Measurements from ENCODE around the gene SYT1.

SYT1 gene

DNA sequence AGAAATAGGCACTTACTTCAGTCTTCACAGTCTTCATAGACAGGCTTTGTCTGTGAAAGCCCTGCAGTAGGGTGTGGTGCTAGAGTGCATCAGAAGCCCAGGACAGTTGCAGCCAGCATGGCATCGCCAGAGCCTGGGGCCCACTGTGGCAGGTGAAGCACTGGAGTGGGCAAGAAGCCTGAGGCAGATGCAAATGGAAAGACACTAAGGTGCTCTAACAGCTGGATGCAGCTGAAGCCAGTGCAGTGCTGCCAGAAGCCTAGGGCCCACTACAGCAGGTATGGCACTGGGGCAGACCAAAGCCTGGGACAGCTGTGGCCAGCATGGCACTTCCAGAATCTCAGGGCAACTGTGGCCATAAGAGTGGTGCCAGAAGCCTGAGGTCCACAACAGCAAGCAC lies 358.6 kb downstream of the SYT1 start:
- no peak for DNase-seq (ENCODE audit: low read depth in 2 of 2)

GRCh38 chr12:79223761-79224160 lies 359.2 kb downstream of the SYT1 start:
- no peak for DNase-seq (ENCODE audit: low read depth in 2 of 2)

- no peak for DNase-seq (ENCODE audit: low read depth in 2 of 2)
Measured at GRCh38 chr12:79227091-79227490, 362.5 kb downstream of the SYT1 start.

DNA sequence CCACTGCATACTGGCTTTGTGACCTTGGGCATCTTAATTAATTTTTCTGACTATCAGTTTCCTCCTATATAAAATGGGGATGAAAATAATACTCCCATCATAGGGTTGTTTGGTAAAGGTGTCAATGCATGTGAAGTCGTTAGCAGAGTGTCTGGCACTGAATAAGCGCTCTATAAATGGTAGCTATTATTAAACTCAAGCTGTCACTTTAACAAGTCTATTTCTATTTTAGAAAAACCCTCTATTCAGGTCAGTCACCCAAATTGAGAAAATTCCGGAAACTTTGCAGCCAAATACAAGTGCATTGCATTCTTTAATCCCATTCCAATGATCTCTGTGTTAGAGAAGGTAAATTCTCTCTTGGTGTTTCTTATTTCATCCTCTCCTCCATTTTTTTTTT lies 363.1 kb downstream of the SYT1 start:
- no peak for DNase-seq (ENCODE audit: low read depth in 2 of 2)

GRCh38 chr12:79233341-79233781 lies 368.8 kb downstream of the SYT1 start:
- DNase-seq (ENCODE audit: low read depth in 2 of 2): no peak

DNA sequence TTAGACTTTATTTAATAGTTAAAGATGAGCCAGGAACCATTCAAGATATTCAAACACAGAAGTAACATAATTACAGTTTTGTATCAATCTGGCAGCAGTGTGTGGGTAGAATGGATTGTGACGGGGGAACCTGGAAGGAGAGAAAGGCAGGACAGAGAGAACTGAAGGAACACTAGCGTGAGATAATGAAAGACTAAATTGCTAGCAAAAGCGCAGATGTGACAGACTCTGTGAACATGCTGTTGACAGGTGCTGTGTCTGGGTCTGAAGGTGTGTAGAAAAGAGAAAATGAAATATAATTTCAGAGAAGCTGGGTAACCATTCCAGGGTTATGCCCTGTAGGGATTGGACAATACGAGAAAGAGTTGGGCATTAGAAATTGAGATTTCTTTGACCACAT lies 372.3 kb downstream of the SYT1 start:
- DNase-seq (ENCODE audit: low read depth in 2 of 2): no peak

DNA sequence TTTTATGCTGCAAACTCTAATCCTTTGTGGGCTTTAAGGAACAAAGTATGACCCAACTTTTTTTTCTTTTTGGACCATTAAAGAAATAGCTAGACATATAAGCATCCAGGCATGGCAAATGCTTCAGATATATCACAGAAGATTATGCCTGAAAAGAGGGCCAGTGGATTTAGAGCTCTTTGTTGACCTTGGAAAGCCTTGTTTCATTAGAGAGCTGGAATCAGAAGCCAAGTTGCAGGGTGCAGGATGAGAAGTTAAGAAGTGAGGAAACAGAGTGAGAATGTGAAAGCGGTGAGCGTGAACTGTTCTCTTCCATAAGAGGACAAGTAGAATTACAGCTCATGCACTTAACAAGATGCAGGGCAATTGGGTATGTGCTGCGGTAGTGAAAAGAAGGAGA lies 373.7 kb downstream of the SYT1 start:
- DNase-seq (ENCODE audit: low read depth in 2 of 2): no peak

DNA sequence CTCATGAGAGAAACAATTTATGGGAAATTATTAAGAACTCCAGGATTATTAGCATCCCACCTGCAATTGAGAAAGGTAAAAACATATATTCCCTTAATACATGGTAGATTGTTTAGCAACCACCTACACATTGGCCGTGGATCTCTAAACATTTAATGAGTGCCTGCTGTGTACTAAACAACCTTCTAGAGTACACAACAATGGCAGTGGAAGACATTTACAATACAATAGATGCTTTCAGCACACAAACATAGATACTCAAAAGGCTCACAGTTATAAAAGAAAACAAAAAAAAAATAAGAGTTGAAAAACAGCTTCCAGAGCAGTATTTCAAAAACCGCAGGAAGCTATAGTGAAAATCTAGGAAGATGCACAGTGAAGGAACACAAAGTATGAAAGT lies 382.9 kb downstream of the SYT1 start:
- DNase-seq (ENCODE audit: low read depth in 2 of 2): no peak

GRCh38 chr12:79250186-79250585 lies 385.6 kb downstream of the SYT1 start:
- DNase-seq (ENCODE audit: low read depth in 2 of 2): no peak

DNA sequence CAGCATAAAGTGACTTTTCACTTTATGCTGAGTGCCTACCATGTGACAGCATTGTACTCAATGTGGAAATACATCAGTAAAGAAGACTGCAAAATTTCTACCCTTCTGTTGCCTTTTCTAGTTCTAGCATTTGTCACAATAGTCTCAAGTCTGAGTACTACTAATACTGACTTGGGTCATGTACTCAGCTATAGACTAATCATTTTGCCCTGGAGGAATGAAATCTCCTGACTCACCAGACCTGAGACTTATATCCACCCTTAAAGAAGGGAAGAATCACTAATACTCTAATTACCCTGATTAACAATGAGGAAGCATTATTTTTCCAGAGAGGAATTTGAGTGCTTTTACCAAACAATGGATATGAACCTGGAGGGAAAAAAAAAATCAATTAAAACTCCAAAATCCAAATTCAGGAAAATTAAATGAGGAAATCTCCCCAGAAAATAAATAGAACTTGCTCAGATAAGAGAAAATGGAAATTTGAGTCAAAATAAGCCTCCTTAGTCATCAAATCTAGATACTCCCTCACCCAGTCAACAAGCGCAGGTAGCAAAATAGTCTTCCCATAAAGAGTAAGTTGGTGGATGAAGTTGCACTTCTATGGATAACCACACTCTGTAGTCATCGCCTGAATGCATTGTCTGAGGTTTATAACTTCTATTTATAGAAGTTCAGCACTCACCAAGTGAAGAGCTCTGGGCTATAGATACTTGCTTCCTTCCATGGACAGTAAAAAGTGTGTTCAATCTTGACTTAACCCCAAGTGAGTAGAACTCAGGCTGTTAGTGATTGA lies 386.6 kb downstream of the SYT1 start:
- no peak for DNase-seq (ENCODE audit: low read depth in 2 of 2)

- no peak for DNase-seq (ENCODE audit: low read depth in 2 of 2)
Measured at GRCh38 chr12:79252358-79253075, 387.9 kb downstream of the SYT1 start.

DNA sequence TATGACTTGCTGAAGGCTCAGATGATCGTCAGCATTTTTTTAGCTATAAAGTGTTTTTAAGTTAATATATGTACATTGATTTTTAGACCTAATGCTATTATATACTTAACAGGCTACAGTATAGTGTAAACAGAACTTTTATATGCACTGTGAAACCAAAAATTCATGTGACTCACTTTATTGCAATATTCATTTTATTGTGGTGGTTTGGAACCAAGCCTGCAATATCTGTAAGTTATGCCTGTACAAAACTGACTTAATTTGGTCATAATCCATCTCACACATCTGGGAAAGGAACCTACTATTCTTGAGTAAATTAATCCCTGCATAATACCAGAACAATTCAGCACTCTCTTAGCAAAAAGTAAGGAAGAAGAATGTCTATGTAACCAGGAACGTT lies 390.7 kb downstream of the SYT1 start:
- no peak for DNase-seq (ENCODE audit: low read depth in 2 of 2)

DNA sequence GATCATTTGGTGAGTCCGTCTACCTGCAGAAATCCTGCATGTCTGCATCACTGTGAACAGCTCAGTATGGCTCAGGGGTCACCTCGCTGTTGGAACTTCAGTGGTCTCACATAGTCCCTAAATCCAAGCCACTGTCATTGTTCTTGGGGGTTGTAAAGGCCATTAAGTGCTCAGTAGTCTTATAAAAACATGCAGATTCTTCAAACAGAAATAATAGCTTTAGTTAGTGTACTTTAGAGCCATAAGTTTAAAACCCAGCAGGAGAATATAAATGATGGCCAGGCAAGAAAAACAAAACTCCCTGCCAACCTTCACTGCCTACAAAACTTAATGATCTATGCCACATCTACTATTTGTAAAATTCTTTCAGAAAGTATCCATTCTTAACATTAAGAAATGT lies 396.3 kb downstream of the SYT1 start:
- DNase-seq (ENCODE audit: low read depth in 2 of 2): no peak

DNA sequence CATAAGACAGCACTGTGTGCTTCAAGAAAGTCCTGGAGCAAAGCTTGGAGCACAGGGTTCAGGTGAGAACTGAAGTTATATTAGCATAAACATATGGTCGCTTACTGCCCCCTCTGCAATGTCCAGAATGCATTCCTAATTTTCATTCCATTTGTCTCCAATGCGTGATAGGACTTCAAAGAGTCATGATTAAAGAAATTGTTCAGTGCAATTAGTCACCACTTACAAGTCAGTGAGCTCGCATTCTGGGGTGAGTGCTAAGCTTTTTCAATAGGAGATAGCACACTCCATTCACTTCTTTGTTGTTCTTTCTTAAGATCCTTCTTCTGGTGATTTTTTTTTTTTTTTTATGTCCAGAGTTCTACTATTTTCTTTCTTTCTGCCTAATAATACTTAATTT lies 398.4 kb downstream of the SYT1 start:
- DNase-seq (ENCODE audit: low read depth in 2 of 2): no peak

DNA sequence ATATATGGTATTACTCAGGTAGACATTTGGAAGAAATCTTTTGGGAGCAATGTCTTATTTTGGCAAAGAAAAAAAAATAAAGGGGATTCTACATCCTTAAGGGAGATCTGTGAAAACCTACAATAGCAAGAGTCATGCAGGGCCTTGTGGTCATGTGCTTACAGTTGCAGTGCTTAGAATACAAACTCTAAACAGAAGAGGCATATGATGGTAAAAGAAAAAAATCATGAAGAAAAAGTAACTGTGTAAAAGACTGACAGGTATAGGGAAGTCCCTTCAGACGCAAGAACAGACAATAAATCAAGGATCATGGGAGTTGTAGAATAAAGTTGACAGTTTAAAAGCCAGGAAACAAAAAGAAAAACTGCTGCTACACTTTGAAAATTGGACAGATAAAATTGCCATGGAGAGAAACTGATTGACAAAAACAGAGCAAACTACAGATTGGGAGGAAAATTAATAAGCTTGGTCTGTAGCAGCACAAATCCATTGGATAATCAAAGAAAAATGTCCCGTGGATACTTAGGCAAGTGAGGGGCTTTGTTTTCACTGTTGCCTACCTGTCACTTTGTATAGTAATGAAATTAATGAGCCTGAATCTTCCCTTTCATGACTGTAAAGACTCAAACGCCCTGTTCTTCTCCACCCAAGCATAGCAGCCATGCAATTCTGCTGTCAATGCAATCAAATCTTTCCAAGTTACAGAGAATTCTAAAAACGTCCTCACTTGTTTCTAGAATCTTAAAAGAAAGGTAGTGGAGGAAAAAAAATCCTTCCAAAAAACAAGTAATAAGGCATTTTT lies 402.0 kb downstream of the SYT1 start:
- DNase-seq (ENCODE audit: low read depth in 2 of 2): no peak

- no peak for DNase-seq (ENCODE audit: low read depth in 2 of 2)
Measured at GRCh38 chr12:79267580-79267979, 403.0 kb downstream of the SYT1 start.

DNA sequence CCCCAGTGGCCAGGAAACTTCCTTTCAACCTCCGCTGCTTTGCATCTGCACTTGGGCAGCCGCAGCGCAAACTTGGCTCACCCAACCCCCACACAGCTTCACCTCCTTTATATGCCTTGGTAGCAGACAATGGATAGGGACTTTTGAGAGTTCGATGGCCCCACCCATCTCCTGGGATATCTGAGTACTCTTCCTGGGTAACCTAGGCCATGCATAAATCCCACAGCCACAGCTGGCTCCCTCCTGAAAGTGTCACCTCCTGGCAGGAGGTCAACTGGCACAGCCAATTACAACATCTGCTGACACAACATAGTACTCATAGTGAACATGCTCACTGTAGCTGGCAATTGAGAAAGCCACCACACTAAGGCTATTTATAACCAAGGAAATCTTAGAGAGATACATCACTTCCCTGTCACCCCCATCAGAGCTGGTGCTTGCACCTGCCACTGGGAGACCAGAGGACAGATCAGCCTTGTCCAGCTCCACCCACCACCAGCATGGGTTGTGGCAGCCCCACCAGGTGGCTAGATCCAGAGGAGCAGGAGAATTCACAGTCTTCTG lies 410.0 kb downstream of the SYT1 start:
- no peak for DNase-seq (ENCODE audit: low read depth in 2 of 2)

DNA sequence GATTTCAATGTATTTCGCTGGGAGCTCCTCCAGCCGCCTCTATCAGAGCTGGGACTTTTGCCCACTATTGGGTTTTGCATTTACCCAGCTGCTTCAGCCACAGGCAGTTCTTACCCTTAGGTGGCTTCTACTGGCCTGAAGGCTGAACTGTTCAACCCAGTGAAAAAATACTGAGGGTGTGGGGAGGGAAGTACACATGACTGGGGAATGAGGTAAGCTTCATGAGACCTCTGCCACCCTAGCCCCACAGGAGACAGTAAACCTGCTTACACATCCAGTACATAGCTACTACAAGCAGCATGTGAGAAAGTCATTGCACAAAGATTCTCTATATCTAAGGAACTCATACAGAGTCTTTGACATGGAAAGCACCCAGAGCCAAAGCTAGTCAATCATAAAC lies 411.1 kb downstream of the SYT1 start:
- DNase-seq (ENCODE audit: low read depth in 2 of 2): no peak

GRCh38 chr12:79283364-79283763 lies 418.8 kb downstream of the SYT1 start:
- DNase-seq (ENCODE audit: low read depth in 2 of 2): no peak

DNA sequence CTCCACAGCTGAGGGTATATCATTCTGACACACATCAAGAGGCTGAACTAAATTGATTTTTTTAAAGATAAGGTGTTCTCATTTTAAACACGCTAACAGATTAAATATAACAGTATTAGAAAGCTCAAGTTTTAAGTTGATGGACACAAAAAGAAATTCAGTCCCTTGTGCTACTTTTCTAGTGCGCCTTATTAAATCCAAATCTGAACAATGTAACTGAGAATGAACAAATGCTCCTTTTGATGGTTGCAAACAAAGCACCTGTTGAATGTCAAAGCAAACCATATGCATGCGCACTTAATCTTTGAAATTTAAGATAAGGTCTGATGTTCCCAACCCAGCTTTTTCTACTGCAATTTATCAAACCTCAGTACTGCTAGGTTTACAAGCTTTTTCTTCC lies 424.3 kb downstream of the SYT1 start:
- no peak for DNase-seq (ENCODE audit: low read depth in 2 of 2)

- DNase-seq (ENCODE audit: low read depth in 2 of 2): no peak
Measured at GRCh38 chr12:79291711-79292110, 427.1 kb downstream of the SYT1 start.

GRCh38 chr12:79294590-79294989 lies 430.0 kb downstream of the SYT1 start:
- DNase-seq (ENCODE audit: low read depth in 2 of 2): no peak

Measured in stimulated activated CD4-positive, alpha-beta T cell treated with anti-CD3 and anti-CD28 coated beads, Interleukin-1b, Interleukin-23, amount 100 ng/mL, for 4 hours (primary cell).